NCI-H187 (cell line): ENCODE results near the gene PRX.
A peak's percentile ranks its signal among the peaks of the same experiment; 100 is the strongest.
"Not testable (repeated sequence)": the region's sequence is repeated elsewhere in the genome, so short reads cannot be mapped to it uniquely, and the experiment has no call there.

Experiments used
- DNase-seq, 2 experiments: peaks; one replicate each; lab custom pipeline; 2025; lab: John Stamatoyannopoulos, UW

PRX gene, protein sequence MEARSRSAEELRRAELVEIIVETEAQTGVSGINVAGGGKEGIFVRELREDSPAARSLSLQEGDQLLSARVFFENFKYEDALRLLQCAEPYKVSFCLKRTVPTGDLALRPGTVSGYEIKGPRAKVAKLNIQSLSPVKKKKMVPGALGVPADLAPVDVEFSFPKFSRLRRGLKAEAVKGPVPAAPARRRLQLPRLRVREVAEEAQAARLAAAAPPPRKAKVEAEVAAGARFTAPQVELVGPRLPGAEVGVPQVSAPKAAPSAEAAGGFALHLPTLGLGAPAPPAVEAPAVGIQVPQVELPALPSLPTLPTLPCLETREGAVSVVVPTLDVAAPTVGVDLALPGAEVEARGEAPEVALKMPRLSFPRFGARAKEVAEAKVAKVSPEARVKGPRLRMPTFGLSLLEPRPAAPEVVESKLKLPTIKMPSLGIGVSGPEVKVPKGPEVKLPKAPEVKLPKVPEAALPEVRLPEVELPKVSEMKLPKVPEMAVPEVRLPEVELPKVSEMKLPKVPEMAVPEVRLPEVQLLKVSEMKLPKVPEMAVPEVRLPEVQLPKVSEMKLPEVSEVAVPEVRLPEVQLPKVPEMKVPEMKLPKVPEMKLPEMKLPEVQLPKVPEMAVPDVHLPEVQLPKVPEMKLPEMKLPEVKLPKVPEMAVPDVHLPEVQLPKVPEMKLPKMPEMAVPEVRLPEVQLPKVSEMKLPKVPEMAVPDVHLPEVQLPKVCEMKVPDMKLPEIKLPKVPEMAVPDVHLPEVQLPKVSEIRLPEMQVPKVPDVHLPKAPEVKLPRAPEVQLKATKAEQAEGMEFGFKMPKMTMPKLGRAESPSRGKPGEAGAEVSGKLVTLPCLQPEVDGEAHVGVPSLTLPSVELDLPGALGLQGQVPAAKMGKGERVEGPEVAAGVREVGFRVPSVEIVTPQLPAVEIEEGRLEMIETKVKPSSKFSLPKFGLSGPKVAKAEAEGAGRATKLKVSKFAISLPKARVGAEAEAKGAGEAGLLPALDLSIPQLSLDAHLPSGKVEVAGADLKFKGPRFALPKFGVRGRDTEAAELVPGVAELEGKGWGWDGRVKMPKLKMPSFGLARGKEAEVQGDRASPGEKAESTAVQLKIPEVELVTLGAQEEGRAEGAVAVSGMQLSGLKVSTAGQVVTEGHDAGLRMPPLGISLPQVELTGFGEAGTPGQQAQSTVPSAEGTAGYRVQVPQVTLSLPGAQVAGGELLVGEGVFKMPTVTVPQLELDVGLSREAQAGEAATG (N-terminal part only)

GRCh38 chr19:40413291-40413845 lies at the start of gene PRX:
Gene PRX (minus strand): TSS chr19:40413378. CDS start chr19:40407932, 5,446 bp downstream.
- no peak for DNase-seq

DNA sequence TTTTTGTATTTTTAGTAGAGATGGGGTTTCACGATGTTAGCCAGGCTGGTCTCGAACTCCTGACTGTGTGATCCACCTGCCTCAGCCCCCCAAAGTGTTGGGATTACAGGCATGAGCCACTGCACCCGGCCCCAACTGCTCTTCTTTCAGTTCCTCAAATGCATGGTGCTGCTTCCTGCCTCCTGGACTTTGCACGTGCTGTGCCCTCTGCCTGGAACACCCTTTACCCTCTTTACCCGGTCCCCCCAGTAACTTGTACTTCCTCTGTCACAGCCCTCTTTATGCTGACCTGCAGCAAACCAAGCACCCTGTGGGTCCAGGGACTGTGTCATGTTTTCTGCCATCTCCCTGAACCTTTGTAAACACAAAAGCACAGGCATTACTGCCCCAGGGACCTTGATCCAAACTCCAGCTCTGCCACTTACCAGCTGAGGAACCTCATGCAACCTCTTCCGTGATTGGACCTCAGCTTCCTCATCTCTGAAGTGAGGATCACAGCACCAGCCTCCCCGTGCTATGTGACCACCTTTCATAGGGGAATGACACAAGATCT lies 48.6 kb upstream of the PRX start:
- no peak for DNase-seq

- DNase-seq: no peak
Observed at GRCh38 chr19:40460185-40460584, 47.0 kb upstream of the PRX start.

DNA sequence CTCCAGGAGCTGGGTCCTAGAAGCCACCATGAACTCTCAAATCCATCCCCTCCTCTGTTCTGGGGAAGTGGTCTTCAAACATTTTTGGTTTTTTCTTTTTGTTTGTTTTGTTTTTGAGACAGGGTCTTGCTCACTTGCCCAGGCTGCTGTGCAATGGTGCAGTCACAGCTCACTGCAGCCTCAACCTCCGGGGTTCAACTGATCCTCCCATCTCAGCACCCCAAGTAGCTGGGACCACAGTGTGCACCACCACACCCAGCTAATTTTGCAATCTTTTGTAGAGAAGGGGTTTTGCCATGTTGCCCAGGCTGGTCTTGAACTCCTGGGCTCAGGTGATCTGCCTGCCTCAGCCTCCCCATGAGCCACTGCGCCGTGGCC lies 45.4 kb upstream of the PRX start:
- DNase-seq: no peak

GRCh38 chr19:40457953-40458596 lies 44.9 kb upstream of the PRX start:
- no peak for DNase-seq

DNA sequence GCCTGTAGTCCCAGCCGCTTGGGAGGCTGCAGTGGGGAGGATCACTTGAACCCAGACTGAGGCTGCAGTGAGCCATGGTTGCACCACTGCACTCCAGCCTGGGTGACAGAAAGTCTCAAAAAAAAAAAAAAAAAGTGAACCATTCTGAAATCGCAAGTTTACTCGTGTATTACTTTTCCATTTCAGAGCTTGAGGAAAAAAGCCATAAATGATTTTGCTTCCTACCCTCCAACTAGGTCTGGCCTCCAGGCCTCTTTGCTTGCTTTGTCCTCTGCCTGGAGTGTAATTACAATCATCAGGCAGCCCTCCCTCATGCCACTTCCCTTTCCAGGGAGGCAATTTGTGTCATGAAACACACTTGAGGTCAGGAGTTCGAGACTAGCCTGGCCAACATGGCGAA lies 43.9 kb upstream of the PRX start:
- no peak for DNase-seq

DNA sequence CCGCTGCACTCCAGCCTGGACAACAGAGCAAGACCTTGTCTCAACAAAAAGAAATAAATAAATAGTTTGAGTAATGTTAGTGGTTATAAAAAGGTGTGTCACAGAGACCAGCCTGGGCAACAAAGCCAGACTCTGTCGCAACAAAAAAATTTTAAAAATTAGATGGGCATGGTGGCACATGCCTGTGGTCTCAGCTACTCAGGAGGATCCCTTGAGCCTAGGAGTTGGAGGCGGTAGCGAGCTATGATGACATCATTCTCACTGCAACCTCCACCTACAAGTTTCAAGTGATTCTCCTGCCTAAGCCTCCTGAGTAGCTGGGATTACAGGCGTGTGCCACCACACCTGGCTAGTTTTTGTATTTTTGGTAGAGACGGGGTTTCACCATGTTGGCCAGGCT lies 40.8 kb upstream of the PRX start:
- not testable (repeated sequence) for DNase-seq

DNA sequence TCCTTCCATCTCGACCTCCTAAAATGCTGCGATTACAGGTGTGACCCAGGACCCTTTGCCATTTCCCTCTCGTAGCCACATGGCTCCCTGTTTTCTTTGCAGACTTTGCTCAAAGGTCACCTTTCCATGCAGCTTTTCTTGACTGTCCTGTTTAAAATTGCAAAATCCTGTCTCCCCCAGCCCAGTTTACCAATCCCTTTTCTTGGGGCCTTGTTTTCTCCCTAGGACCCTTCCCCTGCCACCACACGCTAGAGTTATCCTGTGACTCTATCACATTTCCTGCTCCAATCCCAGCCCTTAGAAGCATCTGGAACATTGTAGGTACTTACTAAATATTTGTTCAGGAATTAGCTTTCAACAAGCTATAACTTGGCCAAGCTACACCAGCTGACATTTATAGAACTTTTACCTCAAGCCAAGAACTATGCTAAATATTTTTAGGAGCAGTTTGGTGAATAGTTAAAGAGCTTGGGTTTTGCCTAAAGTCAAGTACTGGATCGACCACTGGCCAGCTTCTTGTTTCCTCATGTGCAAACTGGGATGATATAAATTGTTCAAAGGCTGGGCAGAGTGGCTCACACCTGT lies 40.1 kb upstream of the PRX start:
- DNase-seq: no peak

GRCh38 chr19:40452016-40452415 lies 38.8 kb upstream of the PRX start:
- DNase-seq: no peak

DNA sequence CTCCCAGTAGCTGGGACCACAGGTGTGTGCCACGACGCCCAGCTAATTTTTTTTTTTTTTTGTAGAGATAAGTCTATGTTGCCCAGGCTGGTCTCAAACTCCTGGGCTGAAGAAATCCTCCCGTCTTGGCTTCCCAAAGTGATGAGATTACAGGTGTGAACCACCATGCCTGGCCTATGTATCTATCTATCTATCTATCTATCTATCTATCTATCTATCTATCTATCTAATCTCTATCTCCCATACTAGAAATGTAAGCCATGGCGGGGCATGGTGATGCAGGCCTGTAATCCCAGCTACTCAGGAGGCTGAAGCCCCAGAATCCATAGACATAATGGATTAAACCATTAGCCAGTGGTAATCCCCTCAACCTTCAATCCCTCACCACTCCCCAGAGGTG lies 37.5 kb upstream of the PRX start:
- no peak for DNase-seq

GRCh38 chr19:40449506-40449905 lies 36.3 kb upstream of the PRX start:
- DNase-seq: no peak

DNA sequence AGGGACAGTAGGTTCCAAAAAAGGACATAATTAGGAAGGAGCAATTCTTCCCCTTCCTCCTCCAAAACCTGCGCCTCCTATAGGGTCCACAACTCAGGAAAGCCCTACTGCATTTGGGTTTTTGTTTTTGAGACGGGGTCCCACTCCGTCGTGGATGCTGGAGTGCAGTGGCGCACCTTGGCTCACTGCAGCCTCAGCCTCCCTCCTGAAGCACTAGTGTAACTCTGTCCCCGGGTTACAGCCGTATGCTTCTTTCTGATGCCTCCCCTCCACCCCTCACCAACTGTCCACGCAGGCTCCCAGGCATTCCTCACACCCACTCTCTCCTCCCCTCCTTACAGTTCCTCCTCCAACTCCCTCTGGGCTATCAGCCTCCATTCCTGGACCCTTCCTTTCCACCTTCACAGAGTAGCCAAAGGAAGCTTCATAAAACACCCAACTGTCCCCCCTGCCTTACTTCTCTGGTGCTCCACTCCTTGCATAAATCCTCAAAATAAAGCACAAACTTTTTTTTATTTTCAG lies 33.1 kb upstream of the PRX start:
- no peak for DNase-seq

DNA sequence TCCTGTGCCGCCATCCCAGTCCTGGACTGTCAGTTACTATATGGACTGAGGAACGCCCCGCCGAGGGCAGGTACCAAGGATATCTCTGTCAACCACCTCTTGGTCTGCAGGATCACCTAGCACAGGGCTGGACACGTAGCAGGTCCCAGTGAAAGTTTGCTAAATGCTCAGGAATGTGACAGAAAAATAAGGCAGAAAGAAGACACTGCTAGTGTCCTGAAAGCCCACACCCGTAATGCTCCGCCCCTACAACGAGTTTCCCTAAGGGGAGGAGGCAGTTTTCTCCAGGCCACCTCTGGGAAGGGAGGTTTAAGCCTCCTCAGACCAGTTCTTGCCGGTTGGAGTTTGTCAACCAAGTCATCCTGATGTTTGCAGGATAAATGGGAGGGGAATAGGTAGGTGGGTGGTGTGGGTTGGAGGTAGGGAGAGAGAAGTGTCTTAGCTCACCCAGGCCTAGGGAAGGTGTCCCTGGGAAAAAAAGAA lies 32.6 kb upstream of the PRX start:
- DNase-seq: no peak

GRCh38 chr19:40444825-40445312 lies 31.7 kb upstream of the PRX start:
- DNase-seq: no peak

DNA sequence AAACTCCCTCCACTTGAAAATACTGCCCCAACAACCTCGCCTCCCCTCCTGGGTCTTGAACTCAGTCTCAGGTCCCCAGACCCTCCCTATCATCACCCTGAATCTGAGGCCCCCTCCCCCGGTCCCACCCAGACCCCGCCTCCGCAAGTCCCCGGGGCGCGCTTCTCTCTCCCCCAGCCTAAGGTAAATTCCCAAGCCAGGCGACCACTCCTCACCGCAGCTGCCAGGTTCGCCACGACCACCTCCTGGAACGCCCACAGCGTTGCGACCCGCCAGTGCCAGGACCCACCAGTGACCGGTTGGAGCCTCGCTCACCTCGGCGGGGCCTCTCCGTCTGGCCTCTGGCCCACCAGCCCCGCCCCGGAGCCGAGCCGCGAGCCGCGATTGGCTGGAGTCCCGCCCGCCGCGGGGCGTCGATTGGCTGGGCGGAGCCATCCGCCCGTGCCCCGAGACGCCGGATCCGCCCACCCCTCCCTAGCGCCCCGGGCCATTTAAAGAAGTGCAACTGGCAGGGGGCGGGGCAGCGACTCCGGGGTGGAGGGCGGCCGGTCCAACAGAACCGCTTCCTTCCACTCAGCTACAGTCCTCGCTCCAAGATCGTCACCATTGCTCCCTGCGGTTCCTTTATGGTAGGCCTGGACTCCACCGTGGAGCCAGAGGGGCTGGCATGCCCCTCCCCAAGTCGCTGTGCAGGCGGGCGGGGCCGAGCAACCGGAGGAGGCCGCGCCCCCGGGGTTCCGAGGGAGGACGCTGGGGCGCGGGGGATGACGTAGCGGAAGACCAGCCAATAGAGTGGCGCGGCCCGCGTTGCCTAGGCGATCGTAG lies 31.0 kb upstream of the PRX start, which contains the start of gene SERTAD3:
Gene SERTAD3 (minus strand): TSS at position 336 of the 825 bp plus-strand sequence. CDS start 2,255 bp downstream, outside the sequence.
- peak; percentile 97 to 99 for DNase-seq

DNA sequence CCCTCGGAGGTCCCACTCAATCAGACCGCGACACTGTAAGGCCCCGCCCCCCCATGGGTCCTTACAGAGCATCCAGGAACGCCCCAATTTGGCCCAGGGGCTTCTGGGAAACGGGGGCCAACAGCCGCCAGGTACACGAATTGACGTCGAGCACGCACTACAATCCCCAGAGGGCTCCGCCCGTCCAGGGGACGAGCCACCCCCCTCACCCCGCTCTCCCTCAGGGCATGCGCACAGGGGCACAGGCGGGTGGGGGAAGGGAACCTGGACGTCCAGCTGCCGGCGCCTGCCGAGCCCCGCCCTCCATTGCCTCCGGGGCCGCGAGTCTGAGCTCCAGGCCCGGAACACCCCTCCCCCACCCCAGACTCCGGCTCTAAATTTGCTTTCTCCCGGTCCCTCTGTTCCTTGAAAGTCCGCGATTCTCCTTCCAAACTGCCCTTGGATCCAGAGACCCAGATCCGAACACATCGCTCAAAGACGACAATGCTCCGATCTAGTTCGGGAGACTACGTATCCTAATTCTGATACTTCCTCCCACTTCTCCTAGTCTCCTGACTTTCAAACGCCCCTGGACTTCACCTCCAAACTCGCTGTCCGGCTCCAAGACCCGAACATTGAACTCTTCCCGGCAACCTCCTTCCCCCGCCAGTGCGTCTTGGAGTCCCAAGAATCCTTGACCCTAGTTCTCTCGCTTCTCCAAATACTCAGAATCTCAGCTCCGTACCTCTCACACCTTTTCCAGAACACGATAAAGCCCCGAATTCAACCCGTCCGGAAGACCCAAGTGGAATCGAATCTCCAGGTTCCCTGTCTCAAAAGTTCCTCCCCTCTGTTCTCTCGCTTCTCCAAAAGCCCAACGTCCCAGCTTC lies 30.2 kb upstream of the PRX start:
- peak; percentile 98 to 99 for DNase-seq

DNA sequence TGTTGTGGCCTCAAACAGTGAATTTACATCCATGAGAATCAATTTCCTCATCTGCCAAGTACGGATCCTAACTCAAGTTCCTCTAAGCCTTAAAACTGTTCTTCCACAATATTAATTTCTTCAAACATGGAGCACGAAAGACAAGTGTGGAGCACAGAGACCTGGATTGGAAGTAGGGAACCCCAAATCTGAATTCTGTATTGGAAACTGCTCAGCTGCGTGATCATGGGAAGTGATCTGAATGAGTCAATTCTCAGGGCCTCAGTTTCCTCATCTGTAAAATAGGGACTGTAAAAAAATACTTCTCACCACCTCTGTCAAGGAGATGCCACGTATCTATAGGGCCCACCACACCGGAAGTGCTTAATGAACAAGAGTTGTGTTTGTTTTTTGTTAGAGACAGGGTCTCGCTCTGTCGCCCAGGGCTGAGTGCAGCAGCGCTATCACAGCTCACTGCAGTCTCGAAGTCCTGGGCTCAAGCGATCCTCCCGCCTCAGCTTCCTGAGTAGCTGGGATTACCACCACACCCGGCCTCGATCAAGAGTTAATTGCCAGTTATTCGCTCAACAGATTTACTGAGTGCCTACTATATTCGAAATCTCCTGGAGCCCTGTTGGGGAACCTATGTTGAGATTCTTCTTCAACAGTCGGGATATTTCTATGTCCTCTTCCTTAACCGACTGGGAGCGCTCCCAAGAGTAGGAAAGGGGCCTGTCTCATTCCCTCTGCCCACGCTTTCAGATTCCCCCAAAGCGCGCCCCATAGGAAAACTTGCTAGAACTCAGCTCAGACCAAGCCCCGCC lies 29.4 kb upstream of the PRX start:
- no peak for DNase-seq
